Lower leg skin (tissue), 4 donors: ENCODE measurements around the gene TMEM163. TPM values are rescaled to one million over a fixed set of nuclear protein-coding genes. Genes with fewer than 3 reads are reported as not detected.

Experiments
- DNase-seq, 2 donors: peaks; one replicate each; pipeline ENCODE4 v3.0.0-alpha.2; 2019; ENCODE audit warnings: low spot score in 2 of 2
- H3K4me3 ChIP-seq: fragments of 200-600 bp; sonication (generic); 2 replicates; pipeline ENCODE4 v1.5.1; 2017; ENCODE audit warnings: mild to moderate bottlenecking, low read depth; ENCODE audit not compliant: poor library complexity, severe bottlenecking
- POLR2A ChIP-seq, 2 donors: fragments of 450-650 bp; IDR thresholded peaks; one replicate each; pipeline ENCODE4 v1.6.1; 2016 to 2017; ENCODE audit warnings: antibody characterized with exemption in 2 of 2, mild to moderate bottlenecking in 1 of 2, moderate library complexity in 1 of 2
- WGBS, 2 donors: methylation state at CpG; one replicate each; pipeline ENCODE4 v1.1.5; 2018; 5-methylcytosine and 5-hydroxymethylcytosine counted together
- intact Hi-C: fragments of 100-400 bp; cut with DNase I; formaldehyde crosslinking; loops from one replicate; pipeline ENCODE4 v1.15.0; 2023; ENCODE audit warnings: low total_unique reads
- total RNA-seq, 4 donors: library from RNA; depleted of rRNA; stranded (reverse); fragments of >200 nt; gene quantifications; one replicate each; pipeline ENCODE4 v1.1.0, GENCODE V29; 2016
- TF ChIP-seq, protein P1 (sequence below), 3 donors: fragments of 450-650 bp; IDR thresholded peaks; one replicate each; pipeline ENCODE4 v1.5.1; 2016; ENCODE audit warnings: antibody characterized with exemption in 3 of 3, mild to moderate bottlenecking in 3 of 3, moderate library complexity in 2 of 3

Gene TMEM163
- total RNA-seq, 4 donors from 2014 or later: 0.19 to 0.46 TPM; not detected in 2

- no peak for DNase-seq
- 85% methylated on average over 11 of the region's 11 CpGs for WGBS, 2 donors
- intact Hi-C loops: no loop called here
- H3K4me3 ChIP-seq: no peak overlapping the region
- TF ChIP-seq, protein P1, sequence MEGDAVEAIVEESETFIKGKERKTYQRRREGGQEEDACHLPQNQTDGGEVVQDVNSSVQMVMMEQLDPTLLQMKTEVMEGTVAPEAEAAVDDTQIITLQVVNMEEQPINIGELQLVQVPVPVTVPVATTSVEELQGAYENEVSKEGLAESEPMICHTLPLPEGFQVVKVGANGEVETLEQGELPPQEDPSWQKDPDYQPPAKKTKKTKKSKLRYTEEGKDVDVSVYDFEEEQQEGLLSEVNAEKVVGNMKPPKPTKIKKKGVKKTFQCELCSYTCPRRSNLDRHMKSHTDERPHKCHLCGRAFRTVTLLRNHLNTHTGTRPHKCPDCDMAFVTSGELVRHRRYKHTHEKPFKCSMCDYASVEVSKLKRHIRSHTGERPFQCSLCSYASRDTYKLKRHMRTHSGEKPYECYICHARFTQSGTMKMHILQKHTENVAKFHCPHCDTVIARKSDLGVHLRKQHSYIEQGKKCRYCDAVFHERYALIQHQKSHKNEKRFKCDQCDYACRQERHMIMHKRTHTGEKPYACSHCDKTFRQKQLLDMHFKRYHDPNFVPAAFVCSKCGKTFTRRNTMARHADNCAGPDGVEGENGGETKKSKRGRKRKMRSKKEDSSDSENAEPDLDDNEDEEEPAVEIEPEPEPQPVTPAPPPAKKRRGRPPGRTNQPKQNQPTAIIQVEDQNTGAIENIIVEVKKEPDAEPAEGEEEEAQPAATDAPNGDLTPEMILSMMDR (IDR thresholded peaks at IDR 0.05): no peak
- no peak for TF ChIP-seq POLR2A (IDR thresholded peaks at IDR 0.05)
Measured at GRCh38 chr2:134445985-134446382, 272.8 kb downstream of the TMEM163 start.

GRCh38 chr2:134445116-134445515, 273.7 kb downstream of the TMEM163 start:
- 97 to 99% methylated on average over 4 of the region's 4 CpGs for WGBS, 2 donors
- no peak overlapping the region for H3K4me3 ChIP-seq
- no peak for DNase-seq
- intact Hi-C loops: no loop called here
- TF ChIP-seq, protein P1 (IDR thresholded peaks at IDR 0.05): no peak
- no peak for TF ChIP-seq POLR2A (IDR thresholded peaks at IDR 0.05)

- TF ChIP-seq, protein P1 (IDR thresholded peaks at IDR 0.05): no peak
- no peak for TF ChIP-seq POLR2A (IDR thresholded peaks at IDR 0.05)
- WGBS, 2 donors: 89 to 91% methylated on average over 8 to 11 of the region's 11 CpGs
- no peak for DNase-seq
- H3K4me3 ChIP-seq: no peak overlapping the region
- intact Hi-C loops: no loop called here
Measured at GRCh38 chr2:134443814-134444480, 274.9 kb downstream of the TMEM163 start.

GRCh38 chr2:134441153-134441863, 277.5 kb downstream of the TMEM163 start:
- 91 to 98% methylated on average over 9 to 11 of the region's 11 CpGs for WGBS, 2 donors
- DNase-seq: peak in 1 of 2 donors; percentile 31

GRCh38 chr2:134440336-134440909, 278.4 kb downstream of the TMEM163 start:
- no peak overlapping the region for H3K4me3 ChIP-seq
- no peak for DNase-seq
- 90 to 95% methylated on average over 16 of the region's 16 CpGs for WGBS, 2 donors
- intact Hi-C loops: no loop called here
- TF ChIP-seq POLR2A (IDR thresholded peaks at IDR 0.05): no peak
- TF ChIP-seq, protein P1 (IDR thresholded peaks at IDR 0.05): no peak

More at GRCh38 chr2:134441153-134441863, 277.5 kb downstream of the TMEM163 start:
- H3K4me3 ChIP-seq: no peak overlapping the region
- intact Hi-C loops: no loop called here
- TF ChIP-seq, protein P1 (IDR thresholded peaks at IDR 0.05): no peak
- TF ChIP-seq POLR2A (IDR thresholded peaks at IDR 0.05): no peak
